HG02840 (cell line): ENCODE results near the gene PZP.
"Not testable (repeated sequence)": the region's sequence is repeated elsewhere in the genome, so short reads cannot be mapped to it uniquely, and the experiment has no call there.

Source experiments
- ATAC-seq: cut with Tn5 transposase; IDR thresholded peaks from one replicate; pipeline ENCODE4 v1.9.1; 2021; ENCODE audit warnings: mild to moderate bottlenecking, moderate library complexity, moderate number of reproducible peaks; ENCODE audit not compliant: unreplicated experiment, low FRiP score

The PZP gene

DNA sequence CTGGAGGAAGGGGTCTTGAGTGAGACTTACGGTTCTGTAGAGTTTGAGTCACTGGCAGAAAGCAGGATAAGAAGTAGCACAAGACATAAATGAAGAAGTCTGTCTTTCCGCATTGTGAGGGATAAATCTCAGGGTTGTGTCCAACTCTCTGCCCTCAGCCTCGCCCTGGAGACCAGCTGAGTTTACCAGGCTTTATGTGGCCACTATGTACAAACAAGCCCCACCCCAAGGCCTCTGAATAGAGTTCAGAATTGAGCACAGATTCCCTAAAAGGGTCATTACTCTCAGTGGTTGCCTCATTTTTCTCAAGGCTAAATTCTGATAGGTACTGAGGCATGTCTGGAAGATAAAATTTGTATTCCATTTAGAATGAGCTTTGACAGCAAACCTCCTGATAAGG is at the start of gene PZP:
TSS of gene PZP (minus strand) at position 167 of the 400 bp plus-strand sequence. CDS start at position 113, 54 bp downstream.
- ATAC-seq, result no peak

DNA sequence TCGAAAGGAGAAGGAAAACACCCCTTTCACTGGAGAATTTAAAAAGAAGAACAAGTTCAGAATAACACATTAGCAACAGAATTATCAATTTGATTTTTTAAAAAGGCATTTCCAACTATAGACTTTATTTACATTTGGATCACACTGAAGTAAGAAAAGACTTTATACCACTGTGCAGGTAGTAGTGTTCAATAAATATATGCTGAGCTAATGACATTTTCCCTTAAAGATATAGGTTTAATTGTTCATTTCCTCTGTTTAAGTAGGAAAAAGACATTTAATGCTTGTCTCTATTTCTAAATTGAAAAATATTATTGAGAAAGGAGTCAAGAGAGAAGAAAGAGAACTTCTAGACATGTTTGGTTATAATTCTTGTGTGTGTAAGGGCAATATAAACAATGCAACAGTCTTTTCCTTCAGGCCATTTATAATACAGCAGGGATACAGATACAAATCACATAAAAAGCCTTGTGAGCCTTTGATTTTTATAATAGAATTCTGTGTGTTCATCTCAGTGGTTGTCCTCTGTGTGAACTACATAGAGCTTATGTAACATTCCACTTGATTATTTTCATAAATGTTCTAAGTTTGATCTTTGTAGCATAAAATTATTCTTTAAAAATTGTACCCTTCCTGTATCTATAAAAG is 48.7 kb upstream of the PZP start:
- no peak for ATAC-seq

DNA sequence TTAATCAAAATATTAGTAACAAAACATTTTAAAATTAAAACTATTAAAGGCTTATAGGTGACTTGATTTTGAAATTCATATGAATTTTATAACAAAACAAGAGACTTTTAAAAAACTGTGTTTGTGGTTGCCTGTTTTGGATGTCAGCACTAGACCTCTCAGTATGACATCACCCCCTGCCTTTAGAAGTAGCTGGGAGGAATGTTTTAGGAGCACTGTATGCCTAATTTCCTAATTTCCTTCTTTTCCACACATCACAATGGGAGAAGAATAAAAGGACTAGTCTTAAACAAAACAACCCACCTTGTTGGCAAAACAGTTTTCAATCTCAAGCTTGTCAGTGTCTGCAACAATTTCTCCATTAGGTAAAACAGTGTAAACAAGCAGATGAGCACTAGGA is 48.1 kb upstream of the PZP start:
- ATAC-seq, result no peak

DNA sequence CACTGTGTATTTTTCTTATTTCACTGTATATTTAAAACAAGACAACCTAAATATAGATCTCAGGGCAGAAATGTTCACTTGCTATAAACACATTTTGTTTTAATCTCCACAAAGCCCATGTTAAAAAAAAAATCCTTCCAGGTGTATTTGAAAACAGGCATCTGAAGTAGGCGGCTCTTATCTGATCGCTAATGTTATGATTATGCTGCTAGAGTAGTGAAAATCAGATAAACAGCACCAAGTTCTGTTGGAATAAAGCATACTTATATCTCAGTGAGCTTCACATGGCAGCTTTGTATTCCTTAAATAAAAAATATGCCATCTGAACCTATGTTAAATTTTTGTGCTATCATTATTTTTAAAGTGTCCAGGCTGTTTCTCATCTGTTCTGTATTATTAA is 47.6 kb upstream of the PZP start:
- ATAC-seq, result no peak

DNA sequence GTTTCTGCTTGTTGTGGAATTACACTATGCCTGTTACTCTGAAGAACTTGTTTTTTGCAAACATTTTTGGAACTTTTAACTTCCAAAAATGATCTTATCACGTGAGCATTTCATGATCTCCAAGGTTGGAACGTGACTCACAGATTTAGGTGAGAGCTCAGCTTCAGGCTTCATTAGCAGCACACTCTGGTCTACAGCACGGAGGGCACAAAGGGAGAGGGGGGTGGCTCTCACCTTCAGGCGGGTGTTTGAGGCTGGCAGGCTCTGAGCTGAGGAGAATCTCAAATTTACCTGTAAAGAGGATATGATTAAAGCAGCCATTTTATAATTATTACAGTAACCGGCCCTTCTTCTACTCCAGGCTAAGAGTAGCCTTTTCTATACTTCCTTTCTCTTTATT is 45.3 kb upstream of the PZP start:
- ATAC-seq, result no peak

DNA sequence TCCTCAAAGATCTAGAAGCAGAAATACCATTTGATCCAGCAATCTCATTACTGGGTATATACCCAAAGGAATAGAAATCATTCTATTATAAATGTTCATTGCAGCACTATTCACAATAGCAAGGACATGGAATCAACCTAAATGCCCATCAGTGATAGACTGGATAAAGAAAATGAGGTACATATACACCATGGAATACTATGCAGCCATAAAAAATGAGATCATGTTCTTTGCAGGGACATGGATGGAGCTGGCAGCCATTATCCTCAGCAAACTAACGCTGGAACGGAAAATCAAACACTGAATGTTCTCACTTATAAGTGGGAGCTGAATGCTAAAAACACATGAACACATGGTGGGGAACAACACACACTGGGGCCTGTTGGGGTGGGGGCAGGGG is 44.6 kb upstream of the PZP start:
- not testable (repeated sequence) for ATAC-seq

DNA sequence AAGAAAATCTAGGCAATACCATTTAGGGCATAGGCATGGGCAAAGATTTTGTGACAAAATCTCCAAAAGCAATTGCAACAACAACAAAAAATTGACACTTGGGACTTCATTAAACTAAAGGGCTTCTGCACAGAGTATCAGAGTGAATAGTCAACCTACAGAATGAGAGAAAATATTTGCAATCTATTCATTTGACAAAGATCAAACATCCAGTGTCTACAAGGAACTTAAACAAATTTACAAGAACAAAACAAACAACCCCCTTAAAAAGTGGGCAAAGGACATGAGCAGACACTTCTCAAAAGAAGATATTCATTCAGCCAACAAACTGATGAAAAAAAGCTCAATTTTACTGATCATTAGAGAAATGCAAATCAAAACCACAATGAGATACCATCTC is 44.1 kb upstream of the PZP start:
- no peak for ATAC-seq

DNA sequence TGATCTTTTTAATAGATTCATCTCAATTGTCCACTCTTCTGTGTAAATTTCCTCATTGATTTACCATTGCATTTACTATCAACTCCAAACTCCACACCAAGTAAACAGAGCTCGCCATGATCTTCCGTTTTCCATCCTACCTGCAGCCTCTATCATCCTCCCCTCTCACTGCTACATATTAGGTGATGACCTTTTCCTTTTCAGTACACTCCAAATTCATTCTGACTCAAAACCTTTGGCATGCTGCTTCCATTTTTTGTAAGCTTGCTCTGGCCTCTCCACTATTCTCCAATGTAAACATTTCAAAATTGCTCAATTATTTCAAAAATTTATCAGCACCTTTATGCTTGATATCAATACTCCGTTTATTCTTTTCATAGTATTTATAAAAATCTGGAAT is 40.2 kb upstream of the PZP start:
- ATAC-seq, result no peak

DNA sequence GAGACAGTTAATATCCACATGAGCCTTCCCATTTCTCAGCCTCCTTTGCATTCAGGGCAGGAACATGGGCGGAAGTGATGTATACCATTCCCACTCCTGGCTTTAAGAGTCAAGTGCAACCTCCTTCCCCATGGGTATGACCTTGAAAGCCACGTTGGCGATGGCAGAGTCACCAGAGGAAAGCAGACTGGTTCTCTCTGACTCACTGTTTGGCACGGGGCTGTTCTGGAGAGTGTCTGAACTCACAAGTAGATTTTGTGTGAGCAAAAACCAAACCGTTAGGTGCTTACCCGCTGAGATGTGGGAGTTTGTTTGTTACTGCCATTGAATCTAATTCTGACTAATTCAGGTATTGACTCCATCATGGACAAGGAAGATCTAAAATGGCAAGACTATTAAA is 36.7 kb upstream of the PZP start:
- ATAC-seq, result no peak

DNA sequence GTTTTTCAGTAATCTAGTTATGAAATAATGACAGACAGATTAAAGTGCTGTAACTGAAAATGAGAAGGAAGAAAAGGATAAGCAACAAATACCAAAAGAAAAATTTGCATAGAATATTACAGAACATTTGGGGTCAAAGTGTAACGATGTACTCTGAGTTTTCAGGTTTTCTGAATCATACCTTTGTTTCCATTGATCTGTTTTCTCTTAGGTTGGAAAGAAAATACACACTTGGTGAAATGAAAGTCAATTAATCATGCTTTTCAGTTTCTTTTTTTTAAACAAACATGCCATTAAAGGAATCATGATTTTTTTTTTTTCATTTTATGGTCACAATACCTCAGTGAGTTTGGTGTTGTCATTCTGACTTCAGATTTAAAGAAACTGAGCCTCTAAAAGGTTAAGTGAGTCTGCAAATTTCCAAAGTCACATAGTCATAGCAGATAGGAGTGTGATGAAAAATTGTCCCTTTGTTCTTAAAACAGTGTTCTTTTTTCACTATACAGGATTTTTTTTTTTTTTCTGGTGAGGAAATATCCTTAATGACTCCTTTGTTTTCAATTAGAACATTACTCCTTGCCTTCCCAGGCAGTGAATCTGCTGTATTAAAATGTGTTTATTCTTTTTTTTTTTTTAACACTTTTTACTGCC is 35.9 kb upstream of the PZP start:
- ATAC-seq, result no peak

DNA sequence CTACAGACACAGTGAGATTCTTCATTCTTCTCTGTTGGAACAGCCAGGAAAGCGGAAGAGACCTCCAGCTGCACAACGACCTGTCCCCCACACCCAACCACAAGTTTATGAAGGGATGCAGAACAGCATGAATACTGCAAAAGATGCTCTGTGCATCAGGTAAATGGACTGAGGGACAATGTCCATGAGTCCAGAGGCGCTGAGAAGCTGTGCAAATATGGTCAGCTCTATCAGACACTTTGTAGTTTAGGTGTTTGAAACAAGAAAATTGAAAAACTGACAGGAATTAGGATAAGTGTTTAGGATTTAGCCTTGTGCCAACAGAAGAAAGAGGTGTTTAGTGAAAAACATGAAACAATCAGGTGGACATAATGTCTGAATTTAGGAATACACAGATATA is 33.1 kb upstream of the PZP start:
- ATAC-seq, result no peak

DNA sequence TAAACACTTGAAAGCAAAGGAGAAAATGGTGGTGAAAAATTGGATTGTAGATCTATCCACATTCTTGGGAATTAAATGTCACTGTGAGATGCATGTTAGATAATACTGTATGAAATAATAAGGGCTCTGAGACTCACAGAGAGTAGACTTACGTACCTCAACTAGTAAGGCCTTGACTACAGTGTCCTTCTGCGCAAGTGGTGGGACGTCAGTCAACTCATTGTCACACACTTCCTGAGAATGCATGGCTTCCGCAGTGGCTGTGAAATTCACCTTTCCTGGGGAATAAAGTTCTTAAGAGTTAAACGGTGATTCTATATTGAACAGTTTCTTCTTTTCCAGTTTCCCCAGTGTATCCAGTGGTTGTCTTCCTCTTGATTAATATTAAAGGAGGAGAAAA is 32.6 kb upstream of the PZP start:
- ATAC-seq, result no peak

DNA sequence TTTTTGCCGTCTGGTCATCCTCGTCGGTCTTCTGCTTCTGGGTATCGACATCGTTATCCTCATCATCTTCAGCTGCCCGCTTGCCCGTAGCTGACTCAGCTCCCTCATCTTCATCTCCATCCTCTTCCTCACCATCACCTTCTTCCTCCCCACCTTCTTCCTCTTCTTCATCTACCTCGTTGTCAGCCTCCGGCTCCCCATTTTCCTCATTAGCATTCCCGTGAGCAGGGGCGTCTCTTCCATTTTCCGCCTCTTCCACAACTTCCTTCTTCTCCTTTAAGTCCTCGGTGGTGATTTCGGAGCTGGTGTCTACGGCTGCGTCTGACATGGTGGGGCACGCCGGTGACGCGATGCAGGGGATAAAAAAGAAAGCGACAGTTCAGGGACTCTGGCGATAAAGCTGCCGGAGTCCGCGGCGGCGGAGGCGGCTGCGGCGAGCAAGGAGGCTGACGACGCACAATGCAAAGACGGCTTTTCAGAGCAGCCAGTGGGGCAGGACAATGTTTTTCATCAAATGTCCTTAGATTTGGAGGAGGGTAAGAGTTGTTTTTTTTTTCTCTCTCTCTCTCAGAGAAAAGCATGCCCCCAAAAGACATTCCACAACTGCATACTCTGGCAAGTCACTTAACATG is 31.9 kb upstream of the PZP start:
- ATAC-seq, result not testable (repeated sequence)

DNA sequence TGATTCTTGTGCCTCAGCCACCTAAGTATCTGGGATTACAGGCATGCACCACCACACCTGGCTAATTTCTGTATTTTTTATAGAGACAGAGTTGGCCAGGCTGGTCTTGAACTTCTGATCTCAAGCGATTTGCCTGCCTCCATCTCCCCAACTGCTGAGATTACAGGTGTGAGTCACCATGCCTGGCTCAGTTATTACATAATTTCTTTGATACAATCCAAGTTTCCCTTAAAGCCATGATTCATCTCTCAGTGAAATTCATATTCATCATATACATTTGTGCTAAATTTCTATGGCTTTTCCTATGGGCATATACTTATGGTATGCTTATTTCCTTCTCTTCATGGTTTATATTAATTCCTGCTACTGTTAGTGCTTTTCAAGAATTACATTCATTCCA is 29.1 kb upstream of the PZP start:
- no peak for ATAC-seq

DNA sequence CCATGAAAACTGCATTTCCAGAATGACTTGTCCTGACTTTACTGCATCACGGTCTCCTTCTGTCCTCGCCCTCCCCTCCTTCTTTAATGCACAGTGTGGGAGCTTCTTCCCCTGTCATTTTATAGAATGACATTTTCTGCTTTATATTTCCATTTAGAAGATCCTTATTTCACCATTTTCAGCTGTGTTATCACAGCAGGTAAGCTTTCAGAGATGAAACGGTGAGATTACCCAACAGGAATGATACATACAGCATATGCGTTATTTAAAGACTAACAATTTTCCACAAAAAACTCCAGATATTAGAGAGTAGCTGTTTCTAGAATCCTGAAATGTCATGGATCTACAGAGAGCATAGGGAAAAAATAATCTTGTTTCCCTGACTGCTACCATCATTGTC is 27.3 kb upstream of the PZP start:
- no peak for ATAC-seq

DNA sequence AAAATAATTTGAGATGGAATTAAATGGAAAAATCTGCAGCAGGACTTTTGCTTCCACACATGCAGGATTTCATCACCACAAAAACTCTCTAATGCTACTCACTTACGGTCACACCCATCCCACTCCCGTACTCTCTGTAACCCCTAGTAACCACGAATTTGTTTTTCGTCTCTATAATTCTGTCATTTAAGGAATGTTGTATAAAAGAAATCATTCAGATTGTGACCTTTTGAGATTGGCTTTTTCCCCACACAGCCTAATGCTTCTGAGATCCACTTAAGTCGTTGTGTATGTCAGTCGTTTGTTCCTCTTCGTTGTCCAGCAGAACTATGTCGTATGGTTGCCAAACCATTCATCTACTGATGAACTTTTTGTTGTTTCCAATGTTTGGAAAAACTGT is 19.8 kb upstream of the PZP start:
- ATAC-seq, result no peak

DNA sequence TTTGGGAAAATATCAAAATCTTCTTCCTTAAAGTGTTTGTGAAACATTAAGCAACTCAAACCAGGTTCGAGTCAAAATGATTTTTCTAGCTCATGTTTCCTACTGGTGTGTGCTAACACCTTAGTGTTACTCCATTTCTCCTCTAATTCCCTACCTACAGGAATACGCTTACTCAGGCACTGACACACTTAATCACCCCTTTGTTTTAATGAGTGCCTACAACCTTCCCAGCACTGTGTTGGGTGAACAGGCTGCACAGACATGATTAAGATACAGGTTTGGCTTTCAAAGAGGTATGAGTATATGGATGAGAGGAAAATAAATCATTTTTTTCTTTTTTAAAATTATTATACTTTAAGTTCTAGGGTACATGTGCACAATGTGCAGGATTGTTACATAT is 15.6 kb upstream of the PZP start:
- no peak for ATAC-seq

DNA sequence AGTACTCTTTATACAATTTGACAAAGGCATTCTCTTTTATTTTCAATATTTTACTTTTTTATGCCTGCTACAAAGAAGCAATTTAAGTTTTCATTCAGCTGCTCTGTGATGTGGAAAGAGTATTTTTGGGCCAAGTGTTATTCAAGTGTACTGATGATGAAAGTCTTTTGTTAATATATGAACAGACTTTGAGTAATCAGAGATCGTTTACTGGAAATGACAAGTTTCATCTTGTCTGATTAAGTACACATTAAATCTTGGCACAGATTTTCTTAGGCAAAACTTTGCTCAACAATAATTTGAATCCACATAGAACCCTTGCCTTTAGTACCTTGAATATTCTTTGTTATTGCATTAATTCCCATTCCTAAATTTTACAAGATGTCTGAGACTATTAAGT is 13.3 kb upstream of the PZP start:
- ATAC-seq, result no peak

DNA sequence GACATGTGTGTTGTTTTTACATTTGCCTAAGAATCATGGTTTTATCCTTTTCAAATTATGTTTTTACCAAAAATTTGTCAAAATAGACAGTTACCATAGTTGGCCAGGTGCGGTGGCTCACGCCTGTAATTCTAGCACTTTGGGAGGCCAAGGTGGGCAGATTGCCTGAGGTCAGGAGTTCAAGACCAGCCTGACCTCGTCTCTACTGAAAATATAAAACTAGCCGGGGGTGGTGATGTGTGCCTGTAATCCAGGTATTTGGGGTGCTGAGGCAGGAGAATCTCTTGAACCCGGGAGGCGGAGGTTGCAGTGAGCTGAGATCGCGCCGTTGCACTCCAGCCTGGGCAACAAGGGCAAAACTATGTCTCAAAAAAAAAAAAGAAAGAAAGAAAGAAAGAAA is 12.8 kb upstream of the PZP start:
- ATAC-seq, result not testable (repeated sequence)

DNA sequence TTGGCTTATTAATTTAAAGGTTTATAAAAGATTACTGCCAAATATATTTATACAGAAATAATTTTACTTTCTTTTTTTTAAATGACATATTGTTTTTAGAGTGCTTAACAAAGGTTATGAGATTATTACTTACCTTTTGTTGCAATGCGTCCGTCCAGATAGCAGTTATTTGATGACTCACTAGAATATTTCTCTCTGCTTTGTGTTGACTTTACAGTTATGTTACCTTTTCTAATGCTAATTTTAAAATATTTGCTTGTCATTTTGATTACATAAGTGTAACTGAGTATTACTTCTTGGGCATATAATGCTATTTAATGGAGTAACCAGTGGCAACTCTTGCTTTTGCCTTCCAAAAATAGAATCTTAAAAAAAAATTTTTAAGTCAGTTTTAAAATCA is 6.3 kb upstream of the PZP start:
- no peak for ATAC-seq

DNA sequence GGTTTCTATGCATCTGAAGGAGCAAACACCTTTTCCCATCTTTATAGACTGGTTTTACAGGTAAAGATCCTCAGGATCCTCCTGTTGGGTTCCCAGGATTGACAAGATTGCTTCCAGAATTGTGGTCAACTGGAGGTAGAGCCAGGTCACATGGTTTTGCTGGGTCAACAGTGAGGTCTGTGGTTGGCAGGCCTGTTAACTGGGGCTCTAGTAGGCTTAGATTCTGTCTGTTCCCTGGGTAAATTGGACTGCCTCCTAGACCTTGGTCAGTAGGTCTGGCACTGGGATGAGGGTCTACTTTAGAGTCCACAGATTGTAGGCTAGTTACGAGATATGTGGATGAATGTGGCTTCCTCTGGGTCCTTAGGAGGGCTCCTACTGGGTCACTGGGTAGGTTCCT is 3.5 kb upstream of the PZP start:
- no peak for ATAC-seq

DNA sequence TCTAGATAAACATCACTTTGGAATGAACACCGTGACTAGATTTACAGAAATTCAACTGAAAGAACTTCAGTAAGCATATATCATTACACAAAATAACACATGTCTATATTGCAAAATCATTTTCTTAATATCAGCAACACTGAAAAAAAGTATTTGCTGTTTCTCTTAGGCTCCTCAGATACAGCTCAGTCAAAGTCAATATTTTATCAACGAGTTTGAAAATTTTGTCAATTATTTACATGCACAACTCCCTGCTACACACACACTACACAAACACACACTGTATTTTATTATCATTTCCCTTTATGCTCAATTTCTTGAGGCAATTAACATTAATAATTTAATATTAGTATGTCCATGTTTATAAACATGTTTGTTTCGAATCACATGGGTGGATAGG is 3.8 kb downstream of the PZP start:
- ATAC-seq, result no peak
